NCI-H69 (cell line): ENCODE results near the gene PLD1.
A peak's percentile ranks its signal among the peaks of the same experiment; 100 is the strongest.

Experiments
- DNase-seq: peaks from one replicate; lab custom pipeline; 2025; lab: John Stamatoyannopoulos, UW

Gene PLD1

GRCh38 chr3:171838218-171838720 is 28.0 kb upstream of the PLD1 start:
- peak; percentile 21 for DNase-seq

DNA sequence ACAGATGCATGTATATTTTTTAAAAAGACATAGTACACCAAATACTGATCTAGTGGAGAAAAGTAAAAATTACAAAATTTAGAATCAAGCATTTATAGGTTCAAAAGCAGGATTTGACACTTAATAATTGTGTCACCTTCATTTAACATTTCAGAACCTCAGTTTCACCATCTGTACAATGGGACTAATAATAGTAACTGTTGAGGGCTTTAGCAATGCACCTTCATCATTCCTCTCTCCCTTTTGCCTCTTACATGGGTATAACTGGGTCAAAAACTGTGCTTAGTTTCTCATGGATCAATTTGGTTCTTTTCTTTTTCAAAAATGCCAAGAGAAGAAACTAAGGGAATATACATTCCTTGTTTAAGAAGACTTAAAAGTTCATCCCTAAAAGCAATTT is 27.4 kb upstream of the PLD1 start:
- DNase-seq: no peak

GRCh38 chr3:171836855-171837254 is 26.6 kb upstream of the PLD1 start:
- no peak for DNase-seq

DNA sequence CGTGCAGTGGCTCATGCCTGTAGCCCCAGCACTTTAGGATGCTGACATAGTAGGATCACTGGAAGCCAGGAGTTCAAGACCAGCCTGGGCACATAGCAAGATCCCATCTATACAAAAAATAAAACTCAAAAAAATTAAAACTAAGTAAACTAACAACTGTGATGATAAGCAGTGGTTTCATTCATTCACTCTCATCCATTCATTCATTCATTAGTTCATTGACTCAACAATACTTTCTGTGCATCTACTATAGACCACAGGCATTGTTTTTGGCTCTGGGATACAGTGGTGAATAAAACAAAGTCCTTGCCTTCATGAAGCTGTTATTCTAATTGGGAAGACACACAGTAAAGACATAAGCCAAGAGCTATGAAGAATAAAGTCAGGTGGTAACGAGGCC is 25.3 kb upstream of the PLD1 start:
- no peak for DNase-seq

DNA sequence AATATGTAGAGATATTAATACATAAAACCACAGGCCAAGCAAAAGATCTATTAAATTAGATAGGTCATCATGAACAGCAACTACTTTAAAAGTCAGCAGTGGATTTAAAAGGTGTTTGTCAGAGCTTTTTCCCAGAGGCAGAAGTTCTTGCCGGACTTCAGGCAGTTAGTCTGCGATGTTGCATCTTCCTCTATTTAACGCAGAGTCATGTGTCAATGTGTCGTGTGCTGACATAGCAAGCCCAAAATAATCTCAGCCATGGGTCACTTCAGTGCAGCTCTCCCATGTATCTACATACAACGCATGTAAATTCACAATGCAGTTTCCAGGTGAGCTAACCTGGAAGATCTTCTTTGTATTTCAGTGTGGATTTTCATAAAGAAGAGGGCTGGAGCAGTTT is 24.8 kb upstream of the PLD1 start:
- no peak for DNase-seq

- no peak for DNase-seq
Measured at GRCh38 chr3:171834461-171834801, 24.1 kb upstream of the PLD1 start.

DNA sequence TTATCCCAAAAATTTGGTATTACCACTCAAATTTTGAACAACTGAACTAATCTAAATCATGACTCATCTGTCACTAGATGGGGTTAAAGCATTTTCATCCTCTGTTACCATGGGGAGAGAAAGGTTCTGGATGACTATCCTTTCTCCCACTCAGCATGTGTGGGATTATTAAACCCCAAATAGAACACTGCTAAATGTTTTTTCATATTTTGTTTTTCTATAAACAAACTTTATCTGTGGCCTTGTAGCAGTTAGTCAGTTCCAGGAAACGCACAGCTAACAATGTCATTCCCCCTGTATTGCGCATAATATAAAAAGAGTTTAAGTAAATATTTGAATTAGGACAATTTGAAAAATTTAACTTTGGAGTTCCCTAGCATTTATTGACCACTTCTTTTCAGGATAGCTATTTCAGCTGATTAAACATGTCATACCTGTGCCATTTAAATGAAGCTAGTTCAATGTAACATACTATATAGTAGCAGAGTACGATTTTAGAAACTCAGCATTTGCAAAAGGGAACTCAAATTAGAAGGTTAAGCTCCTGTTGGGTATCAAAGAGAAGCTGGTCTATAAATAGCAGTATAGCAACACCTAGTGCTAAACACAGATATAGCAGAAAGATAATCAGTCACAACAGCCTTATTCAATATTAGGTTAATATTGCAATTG is 23.6 kb upstream of the PLD1 start:
- DNase-seq: peak; percentile 53

- no peak for DNase-seq
Measured at GRCh38 chr3:171832989-171833388, 22.7 kb upstream of the PLD1 start.

DNA sequence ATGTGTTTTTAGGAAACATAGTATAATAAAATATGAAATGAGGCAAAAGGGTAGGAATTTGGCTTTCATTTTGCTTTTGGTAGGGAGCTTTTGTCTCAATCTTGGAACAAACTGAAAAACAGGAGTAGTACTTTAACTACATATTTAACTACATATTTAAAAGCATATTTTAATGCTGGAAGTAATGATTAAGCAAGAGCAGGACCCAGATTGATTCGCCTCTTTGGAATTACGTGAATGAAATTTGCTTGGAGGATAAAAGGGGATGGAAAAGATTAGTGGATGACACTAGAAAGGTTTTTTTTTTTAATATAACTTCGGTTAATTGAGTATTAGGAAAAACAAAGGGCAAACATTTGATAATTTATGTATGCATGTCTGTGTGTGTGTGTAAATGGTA is 21.7 kb upstream of the PLD1 start:
- no peak for DNase-seq

DNA sequence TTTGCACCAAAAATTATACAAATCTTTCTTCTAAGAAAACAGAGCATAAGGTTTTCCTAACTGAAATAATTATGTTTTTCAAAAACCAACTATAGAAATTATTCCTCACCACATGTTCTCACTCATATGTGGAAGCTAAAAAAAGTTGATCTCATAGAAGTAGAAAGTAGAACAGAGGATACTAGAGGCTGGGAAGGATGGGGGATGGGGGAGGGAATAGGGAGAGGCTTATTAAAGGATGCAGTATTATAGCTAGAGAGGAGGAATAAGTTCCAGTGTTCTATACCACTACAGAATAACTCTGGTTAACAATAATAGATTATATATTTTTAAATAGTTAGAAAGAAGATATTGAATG is 20.2 kb upstream of the PLD1 start:
- no peak for DNase-seq

GRCh38 chr3:171829841-171830517 is 19.7 kb upstream of the PLD1 start:
- peak; percentile 92 for DNase-seq

- no peak for DNase-seq
Measured at GRCh38 chr3:171828902-171829770, 18.9 kb upstream of the PLD1 start.

GRCh38 chr3:171827836-171828458 is 17.7 kb upstream of the PLD1 start:
- DNase-seq: no peak

DNA sequence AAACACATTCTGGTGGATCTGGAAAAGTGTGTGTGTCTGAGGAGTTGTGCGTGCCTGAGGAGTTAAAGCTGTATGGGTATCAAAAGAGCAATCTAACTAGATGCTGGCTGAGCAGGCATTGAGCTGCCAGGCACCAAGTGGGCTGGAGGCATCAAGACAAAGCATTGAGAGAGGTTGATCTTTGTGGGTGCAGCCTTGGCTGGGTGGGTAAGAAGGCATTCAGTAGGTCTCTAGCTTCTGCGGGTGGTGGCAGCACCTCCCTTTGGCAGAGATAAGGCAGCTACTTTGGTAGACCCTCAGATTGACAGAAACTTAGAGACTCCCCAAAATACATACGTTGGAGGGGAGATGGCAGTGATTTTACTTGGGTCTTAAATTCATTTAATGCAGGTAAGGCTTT is 17.1 kb upstream of the PLD1 start:
- no peak for DNase-seq

DNA sequence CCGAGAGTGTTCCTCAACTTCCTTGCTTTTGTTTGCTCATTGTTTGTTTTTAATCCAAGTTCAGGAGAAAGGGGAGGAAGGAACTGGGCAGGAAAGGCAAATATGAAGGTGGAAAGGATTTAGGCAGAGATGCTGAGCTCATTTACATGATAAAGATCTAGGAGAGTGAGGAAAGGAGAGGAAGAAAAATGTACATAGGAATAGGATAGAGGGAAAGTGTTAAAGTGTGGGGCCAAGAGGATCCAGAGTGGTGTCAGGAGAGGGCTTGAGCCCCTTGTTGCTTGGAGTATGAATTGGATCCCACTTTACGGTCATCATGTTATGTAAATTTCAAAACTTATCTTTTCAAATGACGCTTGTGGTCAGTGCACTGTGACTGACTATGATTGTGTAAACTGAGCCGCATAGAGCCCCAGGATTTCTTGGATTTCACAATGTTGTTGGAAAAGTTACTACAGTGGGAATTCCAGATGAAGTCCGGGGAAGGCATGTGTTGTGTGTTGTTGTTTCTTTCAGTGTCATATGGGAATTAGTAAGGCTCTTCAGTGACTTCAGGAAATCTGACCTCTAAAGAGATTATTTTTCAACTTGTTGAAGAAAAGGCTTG is 15.0 kb upstream of the PLD1 start:
- no peak for DNase-seq

DNA sequence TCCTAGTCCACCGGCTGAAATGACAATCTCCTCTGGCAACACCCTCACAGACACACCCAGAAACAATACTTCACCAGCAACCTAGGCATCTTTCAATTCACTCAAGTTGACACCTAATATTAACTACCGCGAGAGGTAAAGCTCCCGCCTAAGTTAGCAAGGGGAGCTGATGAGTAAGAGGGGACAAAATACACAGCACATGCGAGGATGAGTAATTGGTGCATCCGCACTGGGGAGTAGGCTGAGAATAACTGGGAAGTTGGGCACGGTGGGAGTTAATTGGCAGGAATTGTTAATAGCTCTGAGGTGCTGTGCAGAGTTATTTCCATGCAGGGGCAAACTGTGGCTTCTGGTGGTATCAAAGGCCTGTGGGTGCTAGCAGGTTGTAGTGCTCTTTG is 14.5 kb upstream of the PLD1 start:
- DNase-seq: peak; percentile 42

- DNase-seq: no peak
Measured at GRCh38 chr3:171824116-171824515, 13.8 kb upstream of the PLD1 start.

GRCh38 chr3:171822431-171823106 is 12.3 kb upstream of the PLD1 start:
- no peak for DNase-seq

GRCh38 chr3:171821778-171822358 is 11.6 kb upstream of the PLD1 start:
- no peak for DNase-seq

DNA sequence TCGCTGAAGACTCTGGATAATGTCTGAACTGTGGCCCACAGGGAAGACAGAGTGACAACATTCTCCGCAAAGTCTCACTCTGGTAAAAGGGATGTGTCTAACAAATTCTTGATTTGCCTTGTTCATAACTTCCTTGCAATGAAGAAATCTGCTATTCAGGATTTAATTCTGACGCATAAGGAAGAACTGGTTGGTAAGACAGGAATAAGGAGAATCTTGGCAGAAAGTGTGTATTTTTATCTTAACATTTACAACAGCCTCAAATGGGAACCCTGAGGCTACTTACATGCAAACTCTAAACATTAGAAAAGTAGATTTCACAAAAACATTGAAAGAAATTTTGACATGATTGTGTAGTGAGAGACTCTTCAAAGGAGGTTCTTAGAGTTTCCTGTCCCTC is 10.8 kb upstream of the PLD1 start:
- DNase-seq: no peak
